Measurements from ENCODE around the gene CTNNA2.

Gene CTNNA2

GRCh38 chr2:80303006-80303908 lies 790.4 kb downstream of the CTNNA2 start:
- DNase-seq: peak; percentile 20

- DNase-seq: peak; percentile 29
Measured at GRCh38 chr2:80303909-80304837, 791.3 kb downstream of the CTNNA2 start, which contains the start of gene LRRTM1. LRRTM1 (minus strand) TSS chr2:80304752; CDS start chr2:80303819, 933 bp downstream.

GRCh38 chr2:80311304-80311703 lies 798.5 kb downstream of the CTNNA2 start:
- DNase-seq: no peak

GRCh38 chr2:80312282-80312839 lies 799.5 kb downstream of the CTNNA2 start:
- no peak for DNase-seq

GRCh38 chr2:80322311-80322920 lies 809.6 kb downstream of the CTNNA2 start:
- peak; percentile 16 for DNase-seq

- no peak for DNase-seq
Measured at GRCh38 chr2:80322958-80323357, 810.1 kb downstream of the CTNNA2 start.

DNA sequence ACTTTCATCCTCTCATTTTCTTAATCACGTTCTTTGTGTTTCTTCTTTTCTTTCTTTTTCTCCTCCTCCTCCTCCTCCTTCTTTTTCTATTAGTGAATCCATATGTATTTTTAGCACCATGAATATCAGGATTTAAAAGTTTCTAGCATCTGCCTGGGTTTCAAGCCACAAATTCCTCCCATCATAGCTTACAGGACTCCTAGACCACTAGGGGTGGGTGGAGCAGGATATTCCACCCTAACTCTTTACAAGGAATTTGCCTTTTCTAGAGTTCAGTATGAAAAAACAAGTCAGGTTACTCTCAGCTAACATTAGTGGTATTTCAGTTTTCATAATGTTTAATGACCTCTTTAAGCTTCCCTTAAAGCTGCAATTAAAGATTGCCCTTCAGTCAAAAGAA lies 810.8 kb downstream of the CTNNA2 start:
- no peak for DNase-seq

DNA sequence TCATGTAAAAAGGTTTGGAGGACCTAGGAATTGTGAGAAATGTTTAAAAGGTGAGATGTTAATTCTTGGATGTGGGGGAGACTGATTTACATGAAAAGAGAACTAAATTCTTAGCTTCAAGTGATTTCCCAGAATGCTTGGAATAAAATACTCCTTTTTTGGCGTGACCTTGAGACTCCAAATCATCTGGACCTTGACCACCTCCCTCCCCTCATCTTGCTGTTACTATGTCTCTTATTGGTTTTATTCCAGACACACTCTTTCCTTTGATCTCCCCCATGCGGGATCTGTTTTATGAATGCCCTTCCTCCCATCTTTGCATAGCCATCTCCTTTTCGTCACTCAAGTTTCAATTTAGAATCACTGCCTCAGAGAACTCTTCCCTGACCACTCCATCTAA lies 811.7 kb downstream of the CTNNA2 start:
- DNase-seq: no peak

DNA sequence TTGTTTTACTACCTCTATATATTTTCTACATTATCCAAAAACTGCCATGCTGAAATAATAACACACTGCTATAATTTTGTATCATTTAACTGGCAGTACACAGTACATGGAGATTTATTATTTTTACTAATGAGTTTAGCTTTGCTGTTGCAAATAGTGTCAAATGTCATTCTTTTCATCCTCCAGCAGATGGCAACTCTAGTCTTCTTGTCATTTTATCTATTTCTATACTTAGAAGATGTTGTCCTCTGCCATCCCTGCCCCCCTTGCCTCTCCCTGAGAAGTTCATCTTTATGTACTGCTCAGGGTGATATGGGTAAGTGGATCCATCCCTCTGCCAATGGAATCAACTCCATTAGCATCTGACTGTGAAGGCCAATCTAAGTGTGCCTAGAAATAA lies 813.4 kb downstream of the CTNNA2 start:
- DNase-seq: peak; percentile 65

DNA sequence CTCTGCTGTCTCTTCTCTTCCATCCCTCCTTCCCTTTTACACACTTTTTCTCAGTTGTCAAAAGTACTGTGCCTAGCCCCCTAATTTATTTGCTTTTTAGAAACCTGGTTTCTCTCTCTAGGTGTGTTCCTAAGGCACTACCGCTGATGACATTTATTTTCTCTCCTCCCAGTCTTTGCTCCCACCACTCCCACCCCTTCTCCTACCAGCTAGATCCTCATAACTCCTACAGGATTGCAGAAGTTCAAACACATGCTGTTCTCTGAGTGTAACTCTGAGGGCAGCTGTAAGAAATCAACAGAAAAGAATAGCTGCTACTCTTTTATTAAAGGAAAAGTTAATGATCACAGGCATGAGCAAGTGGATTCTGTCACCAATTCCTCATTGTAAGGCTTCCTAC lies 814.0 kb downstream of the CTNNA2 start:
- no peak for DNase-seq

GRCh38 chr2:80328159-80328571 lies 815.3 kb downstream of the CTNNA2 start:
- DNase-seq: peak; percentile 63

DNA sequence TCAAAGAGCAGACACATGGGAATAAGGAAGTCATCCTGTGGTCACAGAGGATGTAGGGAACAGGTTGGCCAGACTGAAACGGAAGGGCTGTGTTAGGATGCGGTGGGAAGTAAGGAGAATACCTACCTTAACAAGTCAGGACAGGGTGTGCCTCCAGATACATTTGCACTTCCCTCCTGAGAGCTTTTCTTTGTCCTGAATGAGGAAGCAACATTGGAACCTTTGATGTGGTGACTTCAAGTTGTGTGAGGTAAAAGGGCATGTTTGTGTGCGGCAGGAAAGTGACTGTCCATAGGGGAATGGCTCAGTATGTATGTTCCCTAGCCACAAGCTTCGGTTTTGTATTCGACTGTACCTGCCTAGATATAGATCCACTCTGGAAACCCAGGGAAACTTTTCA lies 816.6 kb downstream of the CTNNA2 start:
- DNase-seq: no peak

- DNase-seq: no peak
Measured at GRCh38 chr2:80330527-80331450, 817.9 kb downstream of the CTNNA2 start.

DNA sequence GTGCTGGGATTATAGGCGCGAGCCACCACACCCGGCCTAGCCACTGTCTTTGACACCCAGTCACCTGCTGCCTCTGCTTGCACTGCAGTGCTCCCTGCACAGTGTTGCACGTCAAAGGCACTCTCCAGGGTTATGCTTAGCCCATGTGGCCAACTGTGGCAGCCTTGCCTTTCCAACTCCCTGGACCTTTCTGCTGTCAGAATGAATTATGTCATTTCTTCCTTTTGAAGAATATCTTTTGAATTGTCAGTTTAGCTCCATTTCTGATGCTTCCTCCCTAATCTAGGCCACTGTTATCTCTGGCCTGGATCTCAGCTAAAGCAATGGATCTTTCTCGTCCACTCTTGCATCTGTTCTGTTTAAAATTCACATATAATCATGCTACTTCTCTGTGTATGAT lies 821.0 kb downstream of the CTNNA2 start:
- no peak for DNase-seq

DNA sequence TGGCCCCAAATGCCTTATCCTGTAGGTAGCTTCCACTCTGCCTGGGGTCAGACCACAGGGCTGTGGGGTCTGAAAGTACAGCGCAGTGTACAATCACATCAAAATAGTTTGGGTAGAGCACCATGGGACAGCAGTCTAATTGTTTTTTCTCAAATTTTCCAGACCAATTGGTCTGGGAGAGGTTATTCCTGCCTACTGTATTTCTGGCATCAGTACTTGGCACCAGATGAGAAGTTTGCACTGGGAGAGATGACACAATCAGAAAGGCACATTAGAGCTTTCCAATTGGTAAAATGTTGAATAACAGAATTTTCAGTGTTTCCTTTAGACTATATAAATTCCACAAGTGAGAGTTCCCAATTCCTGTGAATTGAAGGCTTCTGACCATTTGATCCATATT lies 822.6 kb downstream of the CTNNA2 start:
- no peak for DNase-seq

GRCh38 chr2:80338794-80339193 lies 825.9 kb downstream of the CTNNA2 start:
- no peak for DNase-seq

DNA sequence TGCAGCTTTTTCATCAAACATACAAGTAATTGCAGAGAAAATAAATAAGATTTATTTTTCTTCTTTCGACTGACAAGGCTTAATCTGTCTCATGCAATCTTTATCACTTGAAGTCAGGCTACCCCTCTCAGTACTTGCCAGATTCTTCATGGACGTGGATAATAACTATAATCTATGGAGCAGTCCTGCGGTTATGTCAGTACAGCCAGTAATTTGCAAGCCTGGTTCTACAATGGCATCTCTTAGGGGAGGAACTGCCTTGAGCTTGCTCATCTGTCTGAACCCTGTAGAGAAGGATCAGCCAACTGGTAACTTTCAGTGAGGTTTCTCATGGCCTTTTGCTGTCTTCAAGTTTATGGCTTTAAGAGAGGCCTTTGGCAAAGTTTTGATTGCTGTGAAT lies 827.2 kb downstream of the CTNNA2 start:
- DNase-seq: no peak

GRCh38 chr2:80348078-80348477 lies 835.2 kb downstream of the CTNNA2 start:
- no peak for DNase-seq

- no peak for DNase-seq
Measured at GRCh38 chr2:80348953-80349352, 836.1 kb downstream of the CTNNA2 start.

DNA sequence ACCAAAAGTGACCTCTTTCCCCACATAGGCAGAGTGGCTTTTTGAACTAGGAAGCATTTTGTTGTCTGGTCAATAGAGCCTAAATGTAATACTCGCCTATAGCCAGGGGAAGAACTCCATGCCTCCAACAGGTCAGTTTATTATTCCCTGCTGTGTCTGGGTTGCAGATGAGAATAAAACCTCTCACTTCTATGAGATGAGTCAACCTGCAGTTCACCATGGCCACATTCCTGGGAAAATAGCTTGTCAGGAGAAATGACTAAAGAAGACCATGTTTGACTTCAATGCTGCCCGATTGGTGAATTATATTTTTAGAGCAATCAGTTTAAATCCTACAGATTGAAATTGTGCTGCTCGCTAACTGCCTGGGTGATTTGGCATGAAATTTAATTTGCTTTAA lies 838.4 kb downstream of the CTNNA2 start:
- no peak for DNase-seq

- no peak for DNase-seq
Measured at GRCh38 chr2:80354858-80355257, 842.0 kb downstream of the CTNNA2 start.

- peak; percentile 2 for DNase-seq
Measured at GRCh38 chr2:80361904-80362303, 849.1 kb downstream of the CTNNA2 start.
